PC-9 (cell line): ENCODE measurements around the gene GIPC2. TPM values are rescaled to one million over a fixed set of nuclear protein-coding genes. Genes with fewer than 3 reads are reported as not detected.

Experiments used
- BruUV-seq: library from RNA; stranded (reverse); fragments of 400-500 nt; replicated peaks from 2 replicates; lab custom pipeline; 2021; lab: Mats Ljungman, UMichigan
- CTCF ChIA-PET: fragments of 300-600 bp; sonication (Branson Sonifier 250); formaldehyde crosslinking; loops from one replicate; lab custom pipeline; 2022; ENCODE audit warnings: antibody characterized with exemption; lab: Charles Lee
- POLR2A ChIA-PET: fragments of 300-600 bp; sonication (Branson Sonifier 250); formaldehyde crosslinking; loops from one replicate; lab custom pipeline; 2022; ENCODE audit warnings: antibody characterized with exemption; ENCODE audit not compliant: unreplicated experiment; lab: Charles Lee
- DNase-seq, 2 experiments: peaks; one replicate each; pipeline versions ENCODE4 v3.0.0 to v3.0.0-alpha.2; 2015 to 2022; ENCODE audit warnings: mixed read lengths in 1 of 2
- H2AFZ ChIP-seq: fragments of 200-600 bp; sonication (generic); 2 replicates; pipeline ENCODE4 v1.8.1; 2017; ENCODE audit warnings: antibody characterized with exemption
- H3F3A ChIP-seq: fragments of 200-600 bp; sonication (generic); 2 replicates; pipeline ENCODE4 v1.8.1; 2017; ENCODE audit warnings: antibody characterized with exemption, mild to moderate bottlenecking, low read depth; ENCODE audit not compliant: insufficient read depth
- H3K27ac ChIP-seq: fragments of 200-600 bp; sonication (generic); 2 replicates; pipeline ENCODE4 v1.6.1; 2016; ENCODE audit warnings: mixed run types
- H3K27me3 ChIP-seq: fragments of 200-600 bp; sonication (generic); 2 replicates; pipeline ENCODE4 v1.6.1; 2016; ENCODE audit warnings: low read depth, mixed run types; ENCODE audit not compliant: insufficient read depth
- H3K36me3 ChIP-seq: fragments of 200-600 bp; sonication (generic); 2 replicates; pipeline ENCODE4 v1.6.1; 2016; ENCODE audit warnings: low read depth, mixed run types
- H3K4me1 ChIP-seq: fragments of 200-600 bp; sonication (generic); replicated peaks from 2 replicates; pipeline ENCODE4 v1.6.1; 2016; ENCODE audit warnings: mixed run types; ENCODE audit not compliant: insufficient read depth
- H3K4me2 ChIP-seq: fragments of 200-600 bp; sonication (generic); 2 replicates; pipeline ENCODE4 v1.6.1; 2017; ENCODE audit warnings: mixed run types
- H3K4me3 ChIP-seq: fragments of 200-600 bp; sonication (generic); 2 replicates; pipeline ENCODE4 v1.6.1; 2016; ENCODE audit warnings: mixed run types
- H3K79me2 ChIP-seq: fragments of 200-600 bp; sonication (generic); 2 replicates; pipeline ENCODE4 v1.6.1; 2017; ENCODE audit warnings: low read depth, mixed run types
- H3K9me2 ChIP-seq: fragments of 200-600 bp; sonication (generic); 2 replicates; pipeline ENCODE4 v1.8.1; 2017; ENCODE audit warnings: mild to moderate bottlenecking; ENCODE audit not compliant: insufficient read depth
- H3K9me3 ChIP-seq: fragments of 200-600 bp; sonication (generic); 2 replicates; pipeline ENCODE4 v1.8.1; 2016; ENCODE audit warnings: low read depth; ENCODE audit not compliant: insufficient read depth
- H4K20me1 ChIP-seq: fragments of 200-600 bp; sonication (generic); 2 replicates; pipeline ENCODE4 v1.8.1; 2017; ENCODE audit not compliant: insufficient read depth
- EZH2 ChIP-seq: fragments of 200-600 bp; sonication (generic); IDR thresholded peaks from 2 replicates; pipeline ENCODE4 v1.8.0; 2017; ENCODE audit warnings: antibody characterized with exemption, low read depth
- intact Hi-C: fragments of 100-400 bp; cut with micrococcal nuclease; formaldehyde crosslinking; loops from one replicate; pipeline ENCODE4 v1.10.0; 2022; ENCODE audit not compliant: unreplicated experiment
- total RNA-seq: library from RNA; stranded (reverse); gene quantifications from 2 replicates; pipeline ENCODE4 v1.2.3, GENCODE V29; 2021
- TF ChIP-seq, protein P1 (sequence below): fragments of 200-600 bp; sonication (generic); conservative IDR thresholded peaks from 2 replicates; pipeline ENCODE4 v1.6.1; 2017; ENCODE audit warnings: mixed run types, antibody characterized with exemption, mild to moderate bottlenecking, moderate library complexity

The GIPC2 gene
- total RNA-seq, 1 experiment from 2014 or later = 0.20 TPM

- Histone ChIP-seq H3F3A (no peaks in the 10 kb centered on the region), H3K79me2 (no peaks in the 10 kb centered on the region), H2AFZ (no peak overlapping the region), H4K20me1 (no peaks in the 10 kb centered on the region), H3K27ac (no peak overlapping the region), H3K4me2 (no peak overlapping the region), H3K27me3 (no peaks in the 10 kb centered on the region), H3K9me2 (no peaks in the 10 kb centered on the region), H3K36me3 (no peaks in the 10 kb centered on the region), H3K4me1 (no peaks in the 10 kb centered on the region), H3K4me3 (no peak overlapping the region), H3K9me3 (no peaks in the 10 kb centered on the region)
- BruUV-seq = no TSS peak
- TF ChIP-seq, protein P1, sequence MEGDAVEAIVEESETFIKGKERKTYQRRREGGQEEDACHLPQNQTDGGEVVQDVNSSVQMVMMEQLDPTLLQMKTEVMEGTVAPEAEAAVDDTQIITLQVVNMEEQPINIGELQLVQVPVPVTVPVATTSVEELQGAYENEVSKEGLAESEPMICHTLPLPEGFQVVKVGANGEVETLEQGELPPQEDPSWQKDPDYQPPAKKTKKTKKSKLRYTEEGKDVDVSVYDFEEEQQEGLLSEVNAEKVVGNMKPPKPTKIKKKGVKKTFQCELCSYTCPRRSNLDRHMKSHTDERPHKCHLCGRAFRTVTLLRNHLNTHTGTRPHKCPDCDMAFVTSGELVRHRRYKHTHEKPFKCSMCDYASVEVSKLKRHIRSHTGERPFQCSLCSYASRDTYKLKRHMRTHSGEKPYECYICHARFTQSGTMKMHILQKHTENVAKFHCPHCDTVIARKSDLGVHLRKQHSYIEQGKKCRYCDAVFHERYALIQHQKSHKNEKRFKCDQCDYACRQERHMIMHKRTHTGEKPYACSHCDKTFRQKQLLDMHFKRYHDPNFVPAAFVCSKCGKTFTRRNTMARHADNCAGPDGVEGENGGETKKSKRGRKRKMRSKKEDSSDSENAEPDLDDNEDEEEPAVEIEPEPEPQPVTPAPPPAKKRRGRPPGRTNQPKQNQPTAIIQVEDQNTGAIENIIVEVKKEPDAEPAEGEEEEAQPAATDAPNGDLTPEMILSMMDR = no peak
- no peak for TF ChIP-seq EZH2
- POLR2A ChIA-PET = interaction anchor here (0.6 kb wide), 1 partner anchor 16 kb away, joined by 6 read pairs; no protein-coding TSS in a partner anchor
- CTCF ChIA-PET = no interaction called here
- intact Hi-C loops = no loop called here
- DNase-seq = no peak
Measured at GRCh38 chr1:78048446-78048845, 2.7 kb downstream of the GIPC2 start.

DNA sequence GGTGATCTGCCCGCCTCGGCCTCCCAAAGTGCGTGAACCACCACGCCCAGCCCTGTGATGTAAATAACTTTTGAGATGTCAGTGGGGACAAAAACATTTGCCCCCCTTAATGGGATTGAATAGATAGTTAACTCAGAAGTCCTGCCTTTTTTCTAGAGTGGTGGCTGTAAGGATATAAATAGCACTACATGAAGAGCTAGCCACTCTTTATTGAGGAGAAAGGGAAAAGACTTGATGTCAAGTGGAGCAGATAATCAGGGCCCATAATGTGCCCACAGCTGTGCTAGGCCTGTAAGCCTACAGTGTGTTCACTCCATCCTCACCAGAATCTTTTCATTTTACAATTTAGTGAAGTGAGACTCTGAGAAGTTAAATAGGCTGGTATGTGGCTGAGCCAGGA lies 3.6 kb downstream of the GIPC2 start:
- H3K9me3 ChIP-seq = no peaks in the 10 kb centered on the region
- DNase-seq = no peak
- CTCF ChIA-PET = no interaction called here
- H3K36me3 ChIP-seq = no peaks in the 10 kb centered on the region
- H4K20me1 ChIP-seq = no peaks in the 10 kb centered on the region
- no peak overlapping the region for H2AFZ ChIP-seq
- no TSS peak for BruUV-seq
- no peaks in the 10 kb centered on the region for H3K79me2 ChIP-seq
- H3K4me3 ChIP-seq = no peak overlapping the region
- POLR2A ChIA-PET = no interaction called here
- H3K9me2 ChIP-seq = no peaks in the 10 kb centered on the region
- no peak overlapping the region for H3K27ac ChIP-seq
- intact Hi-C loops = no loop called here
- no peak overlapping the region for H3K4me2 ChIP-seq
- TF ChIP-seq, protein P1 = no peak
- no peak for TF ChIP-seq EZH2
- H3K4me1 ChIP-seq = no peaks in the 10 kb centered on the region
- H3F3A ChIP-seq = no peaks in the 10 kb centered on the region
- H3K27me3 ChIP-seq = no peaks in the 10 kb centered on the region

GRCh38 chr1:78051005-78051404 lies 5.2 kb downstream of the GIPC2 start:
- H3K36me3 ChIP-seq = no peaks in the 10 kb centered on the region
- ChIA-PET POLR2A (no interaction called here), CTCF (no interaction called here)
- no peaks in the 10 kb centered on the region for H3K9me3 ChIP-seq
- H3K4me1 ChIP-seq = no peaks in the 10 kb centered on the region
- no peak overlapping the region for H3K4me2 ChIP-seq
- no peaks in the 10 kb centered on the region for H3K27me3 ChIP-seq
- no peak for DNase-seq
- no TSS peak for BruUV-seq
- TF ChIP-seq, protein P1 = no peak
- TF ChIP-seq EZH2 = no peak
- intact Hi-C loops = no loop called here
- H3K27ac ChIP-seq = no peak overlapping the region
- H3K9me2 ChIP-seq = no peaks in the 10 kb centered on the region
- no peaks in the 10 kb centered on the region for H4K20me1 ChIP-seq
- no peak overlapping the region for H2AFZ ChIP-seq
- H3K4me3 ChIP-seq = no peak overlapping the region
- H3F3A ChIP-seq = no peaks in the 10 kb centered on the region
- H3K79me2 ChIP-seq = no peaks in the 10 kb centered on the region
